Endothelial cell (in vitro differentiated cells): ENCODE results near the gene TOX4. TPM values are rescaled to one million over a fixed set of nuclear protein-coding genes. Genes with fewer than 3 reads are reported as not detected.

ENCODE experiments used
- DNase-seq: peaks from one replicate; pipeline ENCODE4 v3.0.0; 2021; ENCODE audit warnings: low spot score
- H3K27ac Mint-ChIP-seq: one replicate; pipeline ENCODE4 v1.8.0; 2021; ENCODE audit warnings: mixed read lengths, inconsistent platforms; ENCODE audit not compliant: unreplicated experiment
- H3K27me3 Mint-ChIP-seq: one replicate; pipeline ENCODE4 v1.8.0; 2021; ENCODE audit warnings: mild to moderate bottlenecking, moderate library complexity, mixed read lengths, inconsistent platforms; ENCODE audit not compliant: unreplicated experiment
- H3K36me3 Mint-ChIP-seq: one replicate; pipeline ENCODE4 v1.8.0; 2021; ENCODE audit warnings: mild to moderate bottlenecking, low read depth, mixed read lengths, inconsistent platforms; ENCODE audit not compliant: unreplicated experiment
- H3K4me1 Mint-ChIP-seq: one replicate; pipeline ENCODE4 v1.8.0; 2021; ENCODE audit warnings: mild to moderate bottlenecking, mixed read lengths, inconsistent platforms; ENCODE audit not compliant: unreplicated experiment
- H3K4me3 Mint-ChIP-seq: one replicate; pipeline ENCODE4 v1.8.0; 2021; ENCODE audit warnings: mild to moderate bottlenecking, mixed read lengths, inconsistent platforms; ENCODE audit not compliant: unreplicated experiment
- H3K9me3 Mint-ChIP-seq: one replicate; pipeline ENCODE4 v1.8.0; 2021; ENCODE audit warnings: mixed read lengths, inconsistent platforms; ENCODE audit not compliant: unreplicated experiment
- CTCF ChIP-seq: fragments of 200-600 bp; sonication (generic); IDR thresholded peaks from one replicate; pipeline ENCODE4 v1.5.0; 2021; ENCODE audit warnings: antibody characterized with exemption; ENCODE audit not compliant: unreplicated experiment
- total RNA-seq: library from RNA; stranded (reverse); fragmentation: NEBNext Ultra II Directional; extraction: Animal tissue kit (Norgen Biotek cat#: 25700); gene quantifications from one replicate; pipeline ENCODE4 v1.2.1, GENCODE V29; 2021; ENCODE audit not compliant: unreplicated experiment

The TOX4 gene
- total RNA-seq, 1 donor from 2014 or later = 70.8 TPM

GRCh38 chr14:21523203-21523602 is 46.2 kb downstream of the TOX4 start:
- peak overlapping the region; percentile 21 for H3K4me3 Mint-ChIP-seq
- no peak for DNase-seq
- TF ChIP-seq CTCF = no peak
- peaks cover 22% of the 10 kb centered on the region for H3K36me3 Mint-ChIP-seq
- peaks cover 2% of the 10 kb centered on the region for H3K27me3 Mint-ChIP-seq
- H3K9me3 Mint-ChIP-seq = no peaks in the 10 kb centered on the region
- H3K27ac Mint-ChIP-seq = no peak overlapping the region
- peaks cover 18% of the 10 kb centered on the region for H3K4me1 Mint-ChIP-seq

- Mint-ChIP-seq H3K4me1 (peaks cover 23% of the 10 kb centered on the region), H3K4me3 (peak overlapping the region; percentile 95), H3K27me3 (peaks cover 2% of the 10 kb centered on the region), H3K27ac (peak overlapping the region; percentile 93), H3K36me3 (peaks cover 22% of the 10 kb centered on the region), H3K9me3 (no peaks in the 10 kb centered on the region)
- no peak for TF ChIP-seq CTCF
- DNase-seq = no peak
Observed at GRCh38 chr14:21524575-21525490, 47.8 kb downstream of the TOX4 start.

- Mint-ChIP-seq H3K36me3 (peaks cover 22% of the 10 kb centered on the region), H3K9me3 (no peaks in the 10 kb centered on the region), H3K27ac (peak overlapping the region; percentile 93), H3K4me1 (peaks cover 23% of the 10 kb centered on the region), H3K4me3 (peak overlapping the region; percentile 95), H3K27me3 (peaks cover 2% of the 10 kb centered on the region)
- no peak for TF ChIP-seq CTCF
- DNase-seq = no peak
Observed at GRCh38 chr14:21525571-21525961, 48.6 kb downstream of the TOX4 start.

GRCh38 chr14:21525962-21526671 is 49.1 kb downstream of the TOX4 start, which contains the start of gene SALL2:
Gene SALL2 (minus strand): TSS chr14:21526346. CDS start chr14:21526127, 219 bp downstream.
- H3K27ac Mint-ChIP-seq = peak within 1 kb of the TSS; percentile 97
- H3K4me3 Mint-ChIP-seq = peak within 1 kb of the TSS; percentile 95
- peaks cover 23% of the 10 kb centered on the region for H3K4me1 Mint-ChIP-seq
- H3K9me3 Mint-ChIP-seq = no peaks in the 10 kb centered on the region
- peaks cover 2% of the 10 kb centered on the region for H3K27me3 Mint-ChIP-seq
- H3K36me3 Mint-ChIP-seq = peaks cover 22% of the 10 kb centered on the region
- no peak for TF ChIP-seq CTCF
- peak; percentile 73 for DNase-seq
